Coronary artery (tissue), 2 donors: ENCODE measurements around the gene WDR59.

Source experiments
- DNase-seq: peaks from one replicate; pipeline ENCODE4 v3.0.0-alpha.2; 2017; ENCODE audit warnings: low spot score
- H3K27ac ChIP-seq, 2 donors: fragments of 200-600 bp; sonication (generic); one replicate each; pipeline ENCODE4 v1.5.1; 2016 to 2019
- H3K4me3 ChIP-seq: fragments of 200-600 bp; sonication (generic); 2 replicates; pipeline ENCODE4 v1.5.1; 2016; ENCODE audit warnings: mild to moderate bottlenecking, moderate library complexity
- CTCF ChIP-seq: fragments of 200-600 bp; sonication (generic); IDR thresholded peaks from one replicate; pipeline ENCODE4 v1.5.1; 2019; ENCODE audit warnings: antibody characterized with exemption

Gene WDR59

GRCh38 chr16:74954763-74955162 is 30.2 kb downstream of the WDR59 start:
- no peak for DNase-seq
- no peak for TF ChIP-seq CTCF
- Histone ChIP-seq H3K4me3 (no peak overlapping the region), H3K27ac (no peak overlapping the region)

- Histone ChIP-seq H3K27ac (no peak overlapping the region), H3K4me3 (no peak overlapping the region)
- TF ChIP-seq CTCF = no peak
- DNase-seq = no peak
Measured at GRCh38 chr16:74951681-74952080, 33.2 kb downstream of the WDR59 start.

GRCh38 chr16:74951206-74951605 is 33.7 kb downstream of the WDR59 start:
- no peak for DNase-seq
- no peak overlapping the region for H3K27ac ChIP-seq
- TF ChIP-seq CTCF = no peak

GRCh38 chr16:74950511-74950910 is 34.4 kb downstream of the WDR59 start:
- TF ChIP-seq CTCF = no peak
- Histone ChIP-seq H3K27ac (no peak overlapping the region), H3K4me3 (no peak overlapping the region)
- DNase-seq = no peak

More at GRCh38 chr16:74951206-74951605, 33.7 kb downstream of the WDR59 start:
- no peak overlapping the region for H3K4me3 ChIP-seq

- Histone ChIP-seq H3K27ac (no peak overlapping the region), H3K4me3 (no peak overlapping the region)
- no peak for TF ChIP-seq CTCF
- no peak for DNase-seq
Measured at GRCh38 chr16:74949309-74949708, 35.6 kb downstream of the WDR59 start.

GRCh38 chr16:74944466-74944865 is 40.5 kb downstream of the WDR59 start:
- TF ChIP-seq CTCF = no peak
- no peak for DNase-seq
- H3K4me3 ChIP-seq = no peak overlapping the region
- no peak overlapping the region for H3K27ac ChIP-seq

- DNase-seq = no peak
- no peak overlapping the region for H3K4me3 ChIP-seq
- TF ChIP-seq CTCF = no peak
- no peak overlapping the region for H3K27ac ChIP-seq
Measured at GRCh38 chr16:74942977-74943918, 41.7 kb downstream of the WDR59 start.
